Suppressor macrophage (primary cell): Measurements from ENCODE around the gene FBXO4.

ENCODE experiments used
- DNase-seq, 4 experiments: peaks; one replicate each; pipeline ENCODE4 v3.0.0-alpha.2; 2020 to 2022

The FBXO4 gene

GRCh38 chr5:41983284-41983683 lies 58.2 kb downstream of the FBXO4 start:
- DNase-seq, result no peak

GRCh38 chr5:41985945-41986695 lies 61.0 kb downstream of the FBXO4 start:
- DNase-seq, result no peak
